Stimulated activated CD8-positive, alpha-beta memory T cell treated with anti-CD3 and anti-CD28 coated beads, Interleukin-7, amount 100 ng/mL, for 4 hours (primary cell): ENCODE measurements around the gene ZNF414.

Source experiments
- DNase-seq, 2 donors: peaks; one replicate each; pipeline ENCODE4 v3.0.0-alpha.2; 2020; ENCODE audit warnings: low read depth in 2 of 2

Gene ZNF414

DNA sequence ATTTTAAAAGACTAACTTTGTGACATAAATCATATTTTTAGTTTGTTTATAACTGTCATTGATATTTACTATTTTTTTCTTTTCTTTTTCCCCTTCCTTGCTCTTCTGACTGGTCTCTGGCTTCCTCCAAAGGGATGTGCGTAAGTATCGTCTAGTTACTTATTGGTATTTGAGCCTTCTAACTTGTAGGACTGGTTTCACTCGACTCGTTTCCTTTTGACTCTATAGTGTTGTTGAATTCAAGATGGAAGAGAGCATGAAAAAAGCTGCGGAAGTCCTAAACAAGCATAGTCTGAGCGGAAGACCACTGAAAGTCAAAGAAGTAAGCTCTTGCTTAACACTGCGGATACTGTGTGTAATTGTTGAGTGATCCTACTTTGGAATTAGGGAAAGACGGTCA is 50.6 kb downstream of the ZNF414 start:
- DNase-seq: no peak

DNA sequence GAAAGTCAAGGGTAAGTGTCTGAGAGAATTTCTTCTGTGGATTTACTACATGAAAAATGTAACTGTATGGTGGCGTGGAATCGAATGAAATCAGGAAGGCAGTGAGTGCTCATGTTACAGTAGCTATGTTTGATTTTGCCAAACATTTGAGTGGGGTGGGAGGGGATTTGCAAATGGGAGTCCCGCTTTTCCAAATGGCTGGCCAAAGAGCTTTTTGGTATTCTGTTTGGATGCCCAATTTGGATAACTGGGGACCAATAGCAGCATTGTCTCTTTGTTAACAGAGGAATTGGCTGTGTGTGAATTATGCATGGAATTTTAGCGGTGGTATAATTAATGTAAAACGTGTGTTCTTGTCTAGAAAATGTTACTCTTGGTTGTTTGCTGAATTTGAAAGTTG is 51.4 kb downstream of the ZNF414 start:
- DNase-seq: no peak

DNA sequence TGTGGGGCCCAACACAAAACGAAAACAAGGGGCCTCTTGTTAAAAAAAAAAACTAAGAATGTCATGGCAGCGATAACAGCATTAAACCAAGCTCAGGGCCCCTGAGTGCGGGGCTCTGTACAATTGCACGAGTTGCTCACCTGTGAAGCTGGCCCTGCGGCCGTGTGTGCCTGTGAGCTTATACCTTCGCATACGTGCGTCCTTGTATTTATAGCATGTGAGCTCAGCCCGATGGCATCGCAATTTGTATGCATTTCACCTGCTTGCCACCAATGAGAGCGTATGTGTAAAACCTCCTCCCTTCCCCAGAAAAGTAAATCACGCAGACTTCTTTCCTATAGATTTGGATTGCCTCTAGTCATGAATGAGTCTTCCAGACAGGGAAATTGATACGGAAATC is 52.1 kb downstream of the ZNF414 start:
- no peak for DNase-seq

DNA sequence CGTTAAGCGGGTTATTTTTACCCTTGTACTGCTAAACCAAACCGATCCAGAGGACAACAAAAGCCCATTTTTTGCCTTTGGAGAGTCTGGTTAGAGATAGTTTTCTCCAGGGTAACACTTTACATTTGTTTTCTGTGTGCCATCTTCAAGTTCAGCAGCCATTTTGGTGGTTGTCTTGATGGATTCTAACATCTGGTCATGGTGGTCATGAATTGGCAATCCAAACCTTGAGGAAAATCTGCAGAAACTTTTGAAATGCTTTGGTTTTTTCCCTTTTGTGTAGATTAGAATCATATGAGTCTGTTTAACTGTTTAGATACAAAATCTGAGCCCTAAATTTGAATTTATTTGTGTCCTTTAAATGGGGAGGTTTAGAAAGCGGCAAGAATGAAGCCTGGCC is 52.6 kb downstream of the ZNF414 start:
- no peak for DNase-seq

DNA sequence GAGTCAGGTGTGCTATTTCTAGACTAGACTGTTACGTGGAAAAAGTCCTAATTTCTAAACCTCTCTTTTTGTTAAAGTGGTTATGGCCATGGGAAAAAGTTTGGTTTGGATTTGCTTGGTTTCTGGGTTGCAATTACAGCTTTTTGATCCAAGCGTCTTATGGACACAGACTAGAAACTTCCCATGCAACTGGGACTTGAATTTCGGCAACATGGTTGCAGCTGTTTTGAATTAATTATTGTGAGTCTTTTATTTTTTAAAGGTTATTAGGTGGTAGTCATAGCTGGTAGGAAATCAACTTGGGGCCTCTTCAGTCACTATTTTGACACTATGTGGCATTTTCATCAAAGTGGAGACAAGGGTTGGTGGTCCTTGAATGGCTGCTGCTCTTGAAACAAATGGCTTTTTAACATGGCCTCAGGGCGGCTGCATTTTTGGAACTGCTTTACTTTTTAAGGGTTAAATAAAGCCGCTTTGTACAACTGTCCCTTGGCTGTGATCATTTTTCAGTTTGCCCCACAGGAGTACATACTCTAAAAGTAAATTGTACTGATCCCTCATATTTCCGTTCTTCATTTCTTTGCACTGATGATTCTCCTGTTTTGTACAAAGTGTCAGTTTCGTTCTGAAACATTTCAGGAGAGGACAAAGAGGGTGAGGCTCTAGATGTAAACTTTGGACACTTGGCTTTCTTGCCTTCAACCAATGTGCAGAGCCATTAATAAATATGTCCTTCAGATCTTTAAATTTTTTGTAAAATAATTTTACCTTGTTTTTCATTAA is 53.3 kb downstream of the ZNF414 start:
- no peak for DNase-seq
